Suppressor macrophage treated with lipopolysaccharide for 1 hour (primary cell): Measurements from ENCODE around the gene B3GLCT.
A peak's percentile ranks its signal among the peaks of the same experiment; 100 is the strongest.

ENCODE experiments used
- DNase-seq, 3 donors: peaks; one replicate each; pipeline ENCODE4 v3.0.0-alpha.2; 2020 to 2022

B3GLCT gene

GRCh38 chr13:31356991-31357390, 157.2 kb downstream of the B3GLCT start:
- DNase-seq: no peak

- no peak for DNase-seq
These were observed 157.8 kb downstream of the B3GLCT start for GRCh38 chr13:31357581-31357980.

- DNase-seq: no peak
These were observed 161.9 kb downstream of the B3GLCT start for GRCh38 chr13:31361673-31362072.

GRCh38 chr13:31365630-31366029, 165.9 kb downstream of the B3GLCT start:
- DNase-seq: no peak

GRCh38 chr13:31367410-31367809, 167.6 kb downstream of the B3GLCT start:
- DNase-seq: no peak

GRCh38 chr13:31369213-31369612, 169.4 kb downstream of the B3GLCT start:
- no peak for DNase-seq

GRCh38 chr13:31372454-31372853, 172.7 kb downstream of the B3GLCT start:
- DNase-seq: no peak

- DNase-seq: no peak
These were observed 174.9 kb downstream of the B3GLCT start for GRCh38 chr13:31374682-31375081.

- peak; percentile 25 to 35 (median 31) for DNase-seq
These were observed 178.2 kb downstream of the B3GLCT start for GRCh38 chr13:31377946-31378345.

- DNase-seq: no peak
These were observed 180.9 kb downstream of the B3GLCT start for GRCh38 chr13:31380715-31381114.
